Type B pancreatic cell (in vitro differentiated cells): ENCODE results near the gene NDUFA8. TPM values are rescaled to one million over a fixed set of nuclear protein-coding genes. Genes with fewer than 3 reads are reported as not detected.

ENCODE experiments used
- DNase-seq: peaks from one replicate; pipeline ENCODE4 v3.0.0; 2021; ENCODE audit warnings: mixed read lengths; ENCODE audit not compliant: unreplicated experiment; ENCODE audit errors: extremely low spot score
- H3K27ac Mint-ChIP-seq: 2 replicates; pipeline ENCODE4 v1.8.0; 2021; ENCODE audit warnings: mild to moderate bottlenecking, mixed read lengths
- H3K27me3 Mint-ChIP-seq: 2 replicates; pipeline ENCODE4 v1.8.0; 2021; ENCODE audit warnings: mixed read lengths
- H3K36me3 Mint-ChIP-seq: 2 replicates; pipeline ENCODE4 v1.8.0; 2021; ENCODE audit warnings: mixed read lengths
- H3K4me1 Mint-ChIP-seq: one replicate; pipeline ENCODE4 v1.8.0; 2021; ENCODE audit warnings: mixed read lengths; ENCODE audit not compliant: unreplicated experiment
- H3K4me3 Mint-ChIP-seq: 2 replicates; pipeline ENCODE4 v1.8.0; 2021; ENCODE audit warnings: mild to moderate bottlenecking, mixed read lengths
- H3K9me3 Mint-ChIP-seq: 2 replicates; pipeline ENCODE4 v1.8.0; 2021; ENCODE audit warnings: mixed read lengths
- total RNA-seq: library from RNA; stranded (reverse); gene quantifications from 2 replicates; pipeline ENCODE4 v1.2.1, GENCODE V29; 2021; ENCODE audit warnings: low replicate concordance
- TF ChIP-seq, protein P1 (sequence below): fragments of 200-600 bp; sonication (generic); conservative IDR thresholded peaks from 2 replicates; pipeline ENCODE4 v1.5.0; 2021; ENCODE audit warnings: antibody characterized with exemption, mild to moderate bottlenecking

Gene NDUFA8
- total RNA-seq, 1 donor from 2014 or later = 65.4 TPM

DNA sequence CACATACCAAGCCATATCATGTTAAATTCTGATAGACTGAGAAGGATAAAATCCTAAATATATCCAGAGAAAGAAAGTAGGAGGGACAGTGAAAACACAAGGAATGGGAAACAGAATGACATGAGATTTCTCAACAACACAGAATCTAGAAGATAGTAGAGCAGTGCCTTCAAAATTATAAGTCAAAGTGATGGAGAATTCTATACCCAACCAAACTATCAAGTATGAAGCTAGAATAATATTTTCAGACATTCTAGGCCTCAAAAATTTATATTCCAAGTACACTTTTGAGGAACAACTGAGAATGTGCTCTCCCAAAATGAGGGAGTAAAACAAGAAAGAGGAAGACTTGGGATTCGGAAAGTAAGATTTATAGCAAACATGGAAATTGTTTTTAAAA, 55.6 kb downstream of the NDUFA8 start:
- Mint-ChIP-seq H3K4me1 (peaks cover 4% of the 10 kb centered on the region), H3K4me3 (no peak overlapping the region), H3K36me3 (peaks cover 4% of the 10 kb centered on the region), H3K9me3 (peaks cover 7% of the 10 kb centered on the region), H3K27me3 (peaks cover 12% of the 10 kb centered on the region), H3K27ac (no peak overlapping the region)
- TF ChIP-seq, protein P1, sequence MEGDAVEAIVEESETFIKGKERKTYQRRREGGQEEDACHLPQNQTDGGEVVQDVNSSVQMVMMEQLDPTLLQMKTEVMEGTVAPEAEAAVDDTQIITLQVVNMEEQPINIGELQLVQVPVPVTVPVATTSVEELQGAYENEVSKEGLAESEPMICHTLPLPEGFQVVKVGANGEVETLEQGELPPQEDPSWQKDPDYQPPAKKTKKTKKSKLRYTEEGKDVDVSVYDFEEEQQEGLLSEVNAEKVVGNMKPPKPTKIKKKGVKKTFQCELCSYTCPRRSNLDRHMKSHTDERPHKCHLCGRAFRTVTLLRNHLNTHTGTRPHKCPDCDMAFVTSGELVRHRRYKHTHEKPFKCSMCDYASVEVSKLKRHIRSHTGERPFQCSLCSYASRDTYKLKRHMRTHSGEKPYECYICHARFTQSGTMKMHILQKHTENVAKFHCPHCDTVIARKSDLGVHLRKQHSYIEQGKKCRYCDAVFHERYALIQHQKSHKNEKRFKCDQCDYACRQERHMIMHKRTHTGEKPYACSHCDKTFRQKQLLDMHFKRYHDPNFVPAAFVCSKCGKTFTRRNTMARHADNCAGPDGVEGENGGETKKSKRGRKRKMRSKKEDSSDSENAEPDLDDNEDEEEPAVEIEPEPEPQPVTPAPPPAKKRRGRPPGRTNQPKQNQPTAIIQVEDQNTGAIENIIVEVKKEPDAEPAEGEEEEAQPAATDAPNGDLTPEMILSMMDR = no peak
- DNase-seq = no peak

DNA sequence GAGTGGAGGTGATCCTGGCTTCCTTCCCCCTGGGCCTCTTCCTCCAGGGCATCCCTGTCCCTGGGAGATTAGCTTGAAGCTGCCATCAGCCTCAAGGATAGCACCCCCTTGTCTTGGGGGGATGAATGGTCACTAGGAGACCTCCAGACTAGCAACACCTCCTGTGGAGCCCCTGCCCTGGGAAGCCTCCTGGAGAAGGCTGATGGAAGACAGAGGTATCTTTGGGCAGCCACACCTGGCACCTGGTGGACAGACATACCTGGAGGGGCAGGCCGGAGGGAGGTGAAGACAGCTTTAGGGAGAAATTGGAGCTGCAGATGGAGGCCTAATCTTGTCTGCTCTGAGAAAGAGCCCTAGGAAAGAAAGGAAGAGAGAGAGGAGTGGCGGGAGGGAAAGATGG, 57.4 kb downstream of the NDUFA8 start:
- H3K27ac Mint-ChIP-seq = no peak overlapping the region
- peaks cover 4% of the 10 kb centered on the region for H3K4me1 Mint-ChIP-seq
- DNase-seq = no peak
- no peak overlapping the region for H3K4me3 Mint-ChIP-seq
- H3K36me3 Mint-ChIP-seq = peaks cover 4% of the 10 kb centered on the region
- H3K27me3 Mint-ChIP-seq = peaks cover 19% of the 10 kb centered on the region
- H3K9me3 Mint-ChIP-seq = peaks cover 7% of the 10 kb centered on the region
- TF ChIP-seq, protein P1 = no peak

DNA sequence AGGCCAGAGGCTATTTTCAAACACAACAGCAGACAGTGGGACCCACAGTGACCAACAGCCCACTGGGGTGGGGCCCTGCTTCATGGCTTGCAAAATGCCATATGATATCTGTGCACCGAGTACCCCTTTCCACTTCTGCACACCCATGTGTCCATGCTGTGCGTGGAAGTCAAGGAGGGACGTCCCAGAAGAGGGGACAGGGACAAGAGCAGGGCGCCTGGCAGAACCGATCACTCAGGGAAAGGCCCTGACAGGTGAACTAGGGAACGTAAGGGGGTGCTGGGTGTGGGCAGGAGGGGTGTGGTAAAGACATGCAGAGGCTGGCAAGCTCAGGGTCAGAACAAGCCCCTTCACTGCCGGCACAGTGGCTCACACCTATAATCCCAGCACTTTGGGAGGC, 58.8 kb downstream of the NDUFA8 start:
- TF ChIP-seq, protein P1 = no peak
- H3K9me3 Mint-ChIP-seq = peaks cover 7% of the 10 kb centered on the region
- peaks cover 4% of the 10 kb centered on the region for H3K36me3 Mint-ChIP-seq
- H3K4me3 Mint-ChIP-seq = no peak overlapping the region
- DNase-seq = no peak
- H3K27me3 Mint-ChIP-seq = peaks cover 30% of the 10 kb centered on the region
- no peak overlapping the region for H3K27ac Mint-ChIP-seq
- H3K4me1 Mint-ChIP-seq = peaks cover 4% of the 10 kb centered on the region

DNA sequence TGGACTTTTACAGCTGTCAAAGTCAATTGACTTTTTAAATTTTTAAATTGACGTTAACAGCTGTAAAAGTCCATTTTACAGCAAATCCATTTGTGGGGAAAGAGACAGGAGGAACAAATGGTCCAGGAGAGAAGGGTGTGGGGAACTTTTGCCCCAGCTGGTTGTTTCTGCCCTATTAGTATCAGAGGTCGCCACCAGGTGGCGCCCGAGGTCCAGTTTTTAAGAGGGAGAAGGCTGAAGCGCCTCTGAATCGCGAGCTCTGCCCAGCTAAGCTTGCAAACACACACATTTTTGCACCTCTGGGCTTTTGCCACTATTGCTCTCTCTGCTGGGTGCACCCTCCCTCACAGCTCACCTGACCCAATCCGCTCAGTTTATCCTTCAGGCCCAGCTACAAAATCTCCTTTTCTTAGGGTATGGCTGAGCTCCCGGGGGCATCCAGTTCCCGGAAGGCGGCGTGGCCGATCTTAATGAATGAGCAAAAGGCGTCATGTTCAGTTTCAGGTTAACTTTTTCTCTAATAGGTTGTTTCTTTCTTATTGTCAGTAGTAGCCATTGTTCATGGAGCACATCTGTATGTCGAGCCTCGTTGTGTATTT, 60.2 kb downstream of the NDUFA8 start:
- DNase-seq = peak; percentile 81
- Mint-ChIP-seq H3K27ac (peak overlapping the region; percentile 19), H3K4me3 (peak overlapping the region; percentile 21), H3K9me3 (peaks cover 7% of the 10 kb centered on the region), H3K27me3 (peaks cover 39% of the 10 kb centered on the region), H3K4me1 (peaks cover 9% of the 10 kb centered on the region), H3K36me3 (peaks cover 4% of the 10 kb centered on the region)
- TF ChIP-seq, protein P1 = peak; percentile 95

DNA sequence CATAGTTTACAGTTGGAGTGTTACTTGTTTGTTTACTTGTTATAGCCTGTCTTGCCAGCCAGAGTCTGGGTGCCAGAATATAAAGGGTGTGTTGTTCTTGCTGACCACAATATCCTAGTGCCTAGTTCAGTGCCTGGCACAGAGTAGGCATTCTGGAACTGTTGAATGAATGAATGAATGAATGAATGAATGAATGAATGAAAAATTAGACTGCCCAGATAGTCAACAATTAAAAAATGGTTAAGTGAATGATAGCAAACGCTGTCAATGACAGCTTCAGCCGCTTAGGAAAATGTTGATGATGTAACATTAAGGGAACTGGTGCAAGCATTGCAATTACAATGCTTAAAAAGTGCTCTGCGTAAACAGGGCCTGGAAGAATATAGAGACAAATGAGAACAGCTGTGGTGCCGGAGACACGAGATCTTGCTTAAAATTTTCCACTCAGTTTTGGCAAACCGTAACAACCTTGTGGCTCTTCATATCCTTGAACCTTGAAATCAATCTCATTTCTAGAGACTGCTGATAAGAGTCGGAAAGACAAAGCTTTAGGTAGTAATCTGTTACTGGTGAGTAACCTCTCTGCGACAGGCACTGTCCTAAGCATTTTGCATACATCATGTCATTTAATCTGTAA, 61.8 kb downstream of the NDUFA8 start:
- peaks cover 42% of the 10 kb centered on the region for H3K27me3 Mint-ChIP-seq
- no peak for DNase-seq
- H3K27ac Mint-ChIP-seq = no peak overlapping the region
- TF ChIP-seq, protein P1 = no peak
- H3K4me1 Mint-ChIP-seq = peaks cover 9% of the 10 kb centered on the region
- H3K9me3 Mint-ChIP-seq = no peaks in the 10 kb centered on the region
- H3K4me3 Mint-ChIP-seq = no peak overlapping the region
- no peaks in the 10 kb centered on the region for H3K36me3 Mint-ChIP-seq
